H1 (cell line): ENCODE data around the gene ASTN2. TPM values are rescaled to one million over a fixed set of nuclear protein-coding genes. Genes with fewer than 3 reads are reported as not detected.

Source experiments
- CTCF ChIA-PET: fragments of 300-600 bp; sonication (Branson Sonifier 250); formaldehyde crosslinking; loops from one replicate; lab custom pipeline; 2021; ENCODE audit not compliant: partially characterized antibody; lab: Charles Lee
- POLR2A ChIA-PET: fragments of 300-600 bp; sonication (Branson Sonifier 250); formaldehyde crosslinking; loops from one replicate; lab custom pipeline; 2021; ENCODE audit warnings: inconsistent platforms; ENCODE audit not compliant: partially characterized antibody; lab: Charles Lee
- DNase-seq, 2 experiments: peaks; one replicate each; pipeline versions ENCODE4 v3.0.0 to v3.0.0-alpha.2; 2010 to 2022; ENCODE audit warnings: low spot score in 2 of 2, low read depth in 1 of 2, mixed read lengths in 1 of 2
- FAIRE-seq: peaks from 2 replicates; lab custom pipeline; 2011; peaks lifted over from hg19 to GRCh38; lab: Jason Lieb, UNC
- H2AFZ ChIP-seq: 2 replicates; pipeline ENCODE4 v1.8.1; 2012; ENCODE audit warnings: low read length, inconsistent platforms
- H2AK5ac ChIP-seq: 2 replicates; pipeline ENCODE4 v1.6.1; 2013; ENCODE audit warnings: low read depth, low read length
- H2BK120ac ChIP-seq: replicated peaks from 2 replicates; pipeline ENCODE3; 2013; ENCODE audit warnings: low read depth, low read length, inconsistent platforms
- H2BK12ac ChIP-seq: 2 replicates; pipeline ENCODE4 v1.6.1; 2013; ENCODE audit warnings: low read depth, low read length
- H2BK15ac ChIP-seq: 2 replicates; pipeline ENCODE4 v1.6.1; 2013; ENCODE audit warnings: low read length
- H2BK20ac ChIP-seq: 2 replicates; pipeline ENCODE4 v1.6.1; 2013; ENCODE audit warnings: low read length
- H2BK5ac ChIP-seq: 2 replicates; pipeline ENCODE4 v1.6.1; 2013; ENCODE audit warnings: low read depth, low read length
- H3K14ac ChIP-seq: 2 replicates; pipeline ENCODE4 v1.6.1; 2013; ENCODE audit warnings: inconsistent platforms; ENCODE audit not compliant: insufficient read length
- H3K18ac ChIP-seq: 2 replicates; pipeline ENCODE4 v1.6.1; 2013; ENCODE audit warnings: low read length; ENCODE audit errors: extremely low read depth
- H3K23ac ChIP-seq: 2 replicates; pipeline ENCODE4 v1.6.1; 2013; ENCODE audit warnings: inconsistent platforms; ENCODE audit not compliant: insufficient read length
- H3K23me2 ChIP-seq: 2 replicates; pipeline ENCODE4 v1.6.1; 2013; ENCODE audit warnings: low read depth, low read length
- H3K27ac ChIP-seq: 2 replicates; pipeline ENCODE4 v1.6.1; 2011; ENCODE audit warnings: low read depth, low read length, inconsistent platforms
- H3K27me3 ChIP-seq, 4 experiments: replicated peaks in 1 of 4; 1 replicate in 1 of 4; 2 replicates in 3 of 4; pipeline versions ENCODE4 v1.6.1 to v1.8.1; 2011 to 2013; ENCODE audit warnings: low read length in 3 of 4, mild to moderate bottlenecking in 3 of 4, inconsistent platforms in 2 of 4, mixed read lengths in 2 of 4, moderate library complexity in 1 of 4; ENCODE audit not compliant: control insufficient read depth in 3 of 4, insufficient read depth in 3 of 4; ENCODE audit errors: extremely low read depth in 1 of 4
- H3K36me3 ChIP-seq, 4 experiments: 2 replicates each; pipeline versions ENCODE4 v1.6.1 to v1.8.1; 2011 to 2013; ENCODE audit warnings: mild to moderate bottlenecking in 4 of 4, low read length in 3 of 4, moderate library complexity in 2 of 4, control low read depth in 1 of 4, inconsistent platforms in 1 of 4; ENCODE audit not compliant: insufficient read depth in 4 of 4, control insufficient read depth in 2 of 4
- H3K4ac ChIP-seq: replicated peaks from 2 replicates; pipeline ENCODE3; 2013; ENCODE audit warnings: low read length, low read depth, mixed read lengths, inconsistent platforms; ENCODE audit not compliant: insufficient read length
- H3K4me1 ChIP-seq, 4 experiments: replicated peaks in 1 of 4; 1 replicate in 1 of 4; 2 replicates in 3 of 4; pipeline versions ENCODE4 v1.6.1 to v1.8.1; 2011 to 2013; ENCODE audit warnings: low read length in 3 of 4, inconsistent platforms in 2 of 4, mixed read lengths in 1 of 4; ENCODE audit not compliant: insufficient read depth in 4 of 4, control insufficient read depth in 3 of 4
- H3K4me2 ChIP-seq, 2 experiments: 2 replicates each; pipeline versions ENCODE4 v1.6.1 to v1.8.1; 2011 to 2013; ENCODE audit warnings: low read depth in 2 of 2, low read length in 2 of 2, control low read depth in 1 of 2, inconsistent platforms in 1 of 2, mild to moderate bottlenecking in 1 of 2; ENCODE audit not compliant: insufficient read depth in 1 of 2
- H3K4me3 ChIP-seq, 4 experiments: fragments of 200-600, 300-600 bp in 1 of 4; sonication (generic), shearing (Covaris generic), sonication (Bioruptor Twin) in 1 of 4; 2 replicates each; pipeline versions ENCODE4 v1.5.1 to v1.8.1; 2011 to 2016; ENCODE audit warnings: low read length in 4 of 4, low read depth in 3 of 4, control low read depth in 2 of 4, inconsistent platforms in 2 of 4, mild to moderate bottlenecking in 2 of 4, mixed read lengths in 1 of 4, moderate library complexity in 1 of 4; ENCODE audit not compliant: insufficient read depth in 2 of 4; ENCODE audit errors: extremely low read depth in 1 of 4
- H3K56ac ChIP-seq: replicated peaks from 2 replicates; pipeline ENCODE3; 2013; ENCODE audit warnings: low read depth, mild to moderate bottlenecking, mixed read lengths, low read length, inconsistent platforms; ENCODE audit not compliant: insufficient read length
- H3K79me1 ChIP-seq: 2 replicates; pipeline ENCODE4 v1.6.1; 2013; ENCODE audit warnings: low read depth, low read length, control low read depth
- H3K79me2 ChIP-seq, 2 experiments: 2 replicates each; pipeline versions ENCODE4 v1.6.1 to v1.8.1; 2012 to 2013; ENCODE audit warnings: low read length in 2 of 2, mild to moderate bottlenecking in 2 of 2, inconsistent platforms in 1 of 2; ENCODE audit not compliant: insufficient read depth in 2 of 2, control insufficient read depth in 1 of 2
- H3K9ac ChIP-seq, 4 experiments: replicated peaks in 1 of 4; 1 replicate in 1 of 4; 2 replicates in 3 of 4; pipeline versions ENCODE4 v1.6.1 to v1.8.1; 2011 to 2013; ENCODE audit warnings: low read depth in 3 of 4, low read length in 3 of 4, control low read depth in 2 of 4, mild to moderate bottlenecking in 2 of 4, moderate library complexity in 2 of 4, inconsistent platforms in 1 of 4; ENCODE audit errors: extremely low read depth in 1 of 4
- H3K9me3 ChIP-seq, 2 experiments: 2 replicates each; pipeline versions ENCODE4 v1.6.1 to v1.8.1; 2012 to 2013; ENCODE audit warnings: mild to moderate bottlenecking in 2 of 2, moderate library complexity in 2 of 2, control low read depth in 1 of 2, inconsistent platforms in 1 of 2, low read depth in 1 of 2, low read length in 1 of 2, mixed read lengths in 1 of 2; ENCODE audit not compliant: insufficient read depth in 2 of 2
- H4K20me1 ChIP-seq, 2 experiments: replicated peaks in 1 of 2; 2 replicates each; pipeline versions ENCODE3 to v1.8.1; 2011 to 2013; ENCODE audit warnings: inconsistent platforms in 2 of 2, low read length in 2 of 2, mild to moderate bottlenecking in 1 of 2; ENCODE audit not compliant: insufficient read depth in 2 of 2, control insufficient read depth in 1 of 2
- H4K5ac ChIP-seq: 2 replicates; pipeline ENCODE4 v1.6.1; 2013; ENCODE audit warnings: low read length, low read depth, mixed read lengths, inconsistent platforms; ENCODE audit not compliant: insufficient read length
- H4K8ac ChIP-seq: 2 replicates; pipeline ENCODE4 v1.8.0; 2013; ENCODE audit warnings: mild to moderate bottlenecking, moderate library complexity, low read length, inconsistent platforms; ENCODE audit not compliant: insufficient read depth; ENCODE audit errors: extremely low read depth
- H4K91ac ChIP-seq: replicated peaks from 2 replicates; pipeline ENCODE3; 2013; ENCODE audit warnings: low read length, mixed read lengths, inconsistent platforms; ENCODE audit not compliant: insufficient read length
- ATF2 ChIP-seq: IDR thresholded peaks from 2 replicates; pipeline ENCODE4 v1.6.1; 2012; ENCODE audit warnings: low read length, inconsistent platforms
- CEBPB ChIP-seq: IDR thresholded peaks from 2 replicates; pipeline ENCODE4 v1.6.1; 2012; ENCODE audit warnings: low read depth, low read length
- JUN ChIP-seq: IDR thresholded peaks from 2 replicates; pipeline ENCODE4 v1.6.1; 2011; ENCODE audit warnings: low read depth, mild to moderate bottlenecking, improper control_type of control experiment, low read length
- KDM1A ChIP-seq: fragments of 200-600, 300-600 bp; sonication (generic); IDR thresholded peaks from 2 replicates; pipeline ENCODE4 v1.7.1; 2016; ENCODE audit warnings: mild to moderate bottlenecking, low read length, borderline replicate concordance
- RNF2 ChIP-seq: fragments of 200-900, 300-1000 bp; sonication (generic); IDR thresholded peaks from 2 replicates; pipeline ENCODE4 v1.7.1; 2016; ENCODE audit warnings: borderline replicate concordance, low read depth, mild to moderate bottlenecking, antibody characterized with exemption, low read length; ENCODE audit not compliant: poor library complexity, severe bottlenecking; ENCODE audit errors: missing control alignments
- SIN3A ChIP-seq, 2 experiments: IDR thresholded peaks in 1 of 2; conservative IDR thresholded peaks in 1 of 2; 2 replicates each; pipeline ENCODE4 v1.6.1; 2011 to 2012; ENCODE audit warnings: low read length in 2 of 2, improper control_type of control experiment in 1 of 2, low read depth in 1 of 2, mild to moderate bottlenecking in 1 of 2
- SP4 ChIP-seq: IDR thresholded peaks from 2 replicates; pipeline ENCODE4 v1.6.1; 2012; ENCODE audit warnings: low read length, inconsistent platforms
- TAF1 ChIP-seq: IDR thresholded peaks from 2 replicates; pipeline ENCODE4 v1.6.1; 2011; ENCODE audit warnings: mild to moderate bottlenecking, low read depth, low read length
- YY1 ChIP-seq: IDR thresholded peaks from 2 replicates; pipeline ENCODE4 v1.6.1; 2011; ENCODE audit warnings: low read depth, mild to moderate bottlenecking, low read length
- ZNF274 ChIP-seq: IDR thresholded peaks from 2 replicates; pipeline ENCODE4 v1.7.0; 2012; ENCODE audit warnings: low read length, borderline replicate concordance; ENCODE audit errors: extremely low read depth
- WGBS, 2 experiments: shearing (Covaris generic) in 1 of 2; methylation state at CpG; one replicate each; pipeline versions ENCODE4 v1.1.6 to v1.1.7; 2013 to 2015; ENCODE audit warnings: low lambda C conversion rate in 2 of 2, mixed read lengths in 2 of 2, inconsistent platforms in 1 of 2, low coverage in 1 of 2, missing lambda C conversion rate in 1 of 2; ENCODE audit not compliant: insufficient replicate concordance in 2 of 2, insufficient coverage in 1 of 2, insufficient read length in 1 of 2; ENCODE audit errors: extremely low coverage in 1 of 2, missing lambda C conversion rate in 1 of 2; 5-methylcytosine and 5-hydroxymethylcytosine counted together
- polyA plus RNA-seq, 7 experiments: library from polyadenylated mRNA; depleted of rRNA in 3 of 7; stranded (reverse) in 5 of 7; unstranded in 2 of 7; fragments of >200 nt in 5 of 7; fragments of 200-250 nt in 2 of 7; gene quantifications; 1 replicate in 5 of 7; 2 replicates in 1 of 7; 4 replicates in 1 of 7; pipeline versions ENCODE4 v1.2.1 to v1.2.3, GENCODE V29; 2011 to 2013; ENCODE audit warnings: missing spikeins in 2 of 7, mixed read lengths in 2 of 7
- total RNA-seq: library from RNA; stranded (reverse); fragmentation: NEBNext Ultra II Directional; extraction: Animal tissue kit (Norgen Biotek cat#: 25700); gene quantifications from 2 replicates; pipeline ENCODE4 v1.2.1, GENCODE V29; 2021

The ASTN2 gene
- total and polyA plus RNA-seq, 2 of the 8 experiments (the other 6 are each of a cell fraction or from before 2014, with no cell fraction given), result 8.2 to 13.7 TPM

- Histone ChIP-seq H3K23ac (no peak overlapping the region), H3K4ac (no peak overlapping the region), H3K18ac (no peak overlapping the region), H2BK5ac (no peak overlapping the region), H3K14ac (no peak overlapping the region), H3K27ac (no peak overlapping the region), H2BK20ac (no peak overlapping the region), H3K79me1 (no peaks in the 10 kb centered on the region), H3K36me3 (no peaks in the 10 kb centered on the region), H3K79me2 (no peaks in the 10 kb centered on the region), H2AK5ac (no peak overlapping the region), H2BK12ac (no peak overlapping the region), H3K4me2 (no peak overlapping the region), H3K9ac (no peak overlapping the region), H3K27me3 (no peaks in the 10 kb centered on the region), H3K56ac (no peak overlapping the region), H2BK120ac (no peak overlapping the region), H3K9me3 (no peaks in the 10 kb centered on the region), H4K5ac (no peak overlapping the region), H4K8ac (no peak overlapping the region), H4K20me1 (no peaks in the 10 kb centered on the region), H2BK15ac (no peak overlapping the region), H3K4me3 (no peak overlapping the region), H3K23me2 (no peaks in the 10 kb centered on the region), H3K4me1 (peaks cover 0 to 6% (median 3%) of the 10 kb centered on the region in 4 experiments; a peak in 3 of 7 replicates), H4K91ac (no peak overlapping the region), H2AFZ (no peak overlapping the region)
- ChIA-PET CTCF (interaction anchor here (0.6 to 2.3 kb wide), 10 partner anchors 15 to 502 kb away, joined by 3 to 9 read pairs (median 4); no protein-coding TSS in a partner anchor), POLR2A (no interaction called here)
- DNase-seq, result no peak
- peak; percentile 32 for FAIRE-seq
- WGBS, 2 experiments, result 80% methylated on average over 10 of the region's 10 CpGs; no CpG with 5 or more reads in 1 of the 2 experiments
- TF ChIP-seq KDM1A, result no peak
- TF ChIP-seq ATF2, result no peak
- TF ChIP-seq SIN3A (conservative IDR thresholded peaks at IDR 0.05 in 1 of 2, IDR thresholded peaks at IDR 0.05 in 1 of 2; ENCODE audit: low read depth in 1 of 2, low read length in 2 of 2), result no peak
- TF ChIP-seq JUN, result no peak
- TF ChIP-seq CEBPB, result no peak
- no peak for TF ChIP-seq YY1
- TF ChIP-seq SP4, result no peak
- no peak for TF ChIP-seq TAF1
- no peak for TF ChIP-seq RNF2
- TF ChIP-seq ZNF274, result no peak
These were observed 504.7 kb downstream of the ASTN2 start for GRCh38 chr9:116910201-116910600.
